HG03558 (cell line): ENCODE data around the gene ATIC.
A peak's percentile ranks its signal among the peaks of the same experiment; 100 is the strongest.
"Not testable (repeated sequence)": the region's sequence is repeated elsewhere in the genome, so short reads cannot be mapped to it uniquely, and the experiment has no call there.

Experiments
- ATAC-seq: cut with Tn5 transposase; IDR thresholded peaks from one replicate; pipeline ENCODE4 v1.9.1; 2021; ENCODE audit warnings: moderate number of reproducible peaks; ENCODE audit not compliant: unreplicated experiment; ENCODE audit errors: extremely low read depth

The ATIC gene

DNA sequence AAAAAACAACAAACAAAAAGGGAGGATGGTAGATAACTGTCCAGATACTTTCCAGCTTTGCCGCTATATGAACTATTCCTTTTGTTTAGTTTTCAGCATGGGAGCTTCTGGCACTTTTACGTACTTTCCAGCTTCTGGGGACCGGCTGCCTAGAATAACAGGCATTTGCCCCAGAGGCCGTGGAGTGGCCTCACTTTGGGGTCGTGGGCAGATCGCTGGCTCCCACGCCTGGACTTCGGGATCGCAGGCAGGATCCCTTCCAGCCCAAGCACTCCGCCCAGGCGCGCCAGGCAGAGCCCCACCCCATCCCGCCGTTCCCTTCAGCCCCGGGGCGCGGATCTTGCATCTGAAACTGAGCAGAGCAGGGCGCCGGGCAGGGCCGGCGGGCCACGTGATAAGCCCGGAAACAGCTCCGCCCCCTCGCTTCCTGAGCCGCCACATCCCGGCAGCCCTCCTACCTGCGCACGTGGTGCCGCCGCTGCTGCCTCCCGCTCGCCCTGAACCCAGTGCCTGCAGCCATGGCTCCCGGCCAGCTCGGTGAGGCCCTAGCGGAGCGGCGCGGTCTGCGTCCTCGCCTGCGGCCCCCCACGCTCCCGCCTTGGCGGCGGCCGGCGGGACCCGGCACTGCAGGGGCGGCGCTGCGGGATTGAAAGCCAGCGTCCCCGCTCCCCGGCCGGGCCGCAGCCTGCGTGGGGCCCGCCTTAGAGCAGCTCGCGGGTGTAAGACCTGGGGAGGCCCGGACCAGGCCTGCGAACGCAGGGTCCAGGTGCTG is at the start of gene ATIC:
TSS of gene ATIC (plus strand) at position 435 of the 772 bp plus-strand sequence. CDS start at position 519, 84 bp downstream.
- ATAC-seq: peak; percentile 97

DNA sequence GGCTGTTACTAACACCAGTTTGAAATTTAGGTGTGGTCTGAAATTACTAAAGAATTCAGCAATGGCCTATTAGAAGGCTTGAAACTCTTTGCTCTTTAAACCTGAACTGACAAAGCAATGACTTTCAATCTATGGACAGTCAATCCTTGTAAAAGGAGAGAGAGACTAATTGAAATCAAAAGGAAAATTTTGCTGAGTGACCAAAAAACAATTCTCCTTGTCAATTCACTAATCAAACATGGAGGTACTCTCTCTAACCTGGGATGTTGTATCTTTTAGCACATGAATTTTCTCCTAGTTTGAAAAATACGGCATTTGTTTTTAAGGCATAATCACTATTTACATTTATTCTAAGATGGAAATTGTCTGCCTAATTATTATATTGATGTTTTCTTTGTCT is 49.6 kb upstream of the ATIC start:
- no peak for ATAC-seq

DNA sequence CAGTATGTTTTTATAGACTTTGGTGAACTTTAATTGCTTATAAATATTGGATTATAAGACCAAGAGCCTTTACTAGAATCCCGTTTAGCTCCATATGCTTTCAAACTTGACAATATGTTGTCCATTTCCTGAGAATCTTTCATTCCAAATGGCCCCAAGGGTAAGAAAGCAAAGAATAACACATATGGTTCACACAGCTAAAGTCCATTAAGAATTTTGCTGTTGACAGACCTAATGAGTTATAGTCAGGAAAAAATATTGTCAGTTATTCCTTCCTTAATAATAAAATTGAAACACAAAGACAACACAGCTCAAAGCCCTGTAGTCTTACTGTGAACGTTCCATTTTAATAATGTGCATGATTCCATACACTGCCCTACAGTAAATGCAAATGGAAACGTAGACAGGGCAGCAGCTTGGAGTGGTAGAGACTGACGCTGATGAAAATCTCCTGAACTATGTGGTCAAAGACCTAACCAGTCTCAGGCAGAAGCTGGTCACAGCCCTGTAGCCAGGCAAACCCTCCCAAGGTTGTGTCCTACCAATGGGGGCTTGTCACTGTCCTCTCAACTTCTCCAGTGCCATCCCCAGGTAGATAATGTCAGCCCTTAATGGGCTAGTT is 49.0 kb upstream of the ATIC start:
- ATAC-seq: no peak

GRCh38 chr2:215264374-215264773 is 47.5 kb upstream of the ATIC start:
- ATAC-seq: no peak

- no peak for ATAC-seq
Observed at GRCh38 chr2:215269397-215270117, 42.3 kb upstream of the ATIC start.

- no peak for ATAC-seq
Observed at GRCh38 chr2:215270118-215270451, 41.8 kb upstream of the ATIC start.

- ATAC-seq: no peak
Observed at GRCh38 chr2:215271446-215271845, 40.4 kb upstream of the ATIC start.

- no peak for ATAC-seq
Observed at GRCh38 chr2:215272918-215273317, 38.9 kb upstream of the ATIC start.

- ATAC-seq: no peak
Observed at GRCh38 chr2:215274829-215275228, 37.0 kb upstream of the ATIC start.

DNA sequence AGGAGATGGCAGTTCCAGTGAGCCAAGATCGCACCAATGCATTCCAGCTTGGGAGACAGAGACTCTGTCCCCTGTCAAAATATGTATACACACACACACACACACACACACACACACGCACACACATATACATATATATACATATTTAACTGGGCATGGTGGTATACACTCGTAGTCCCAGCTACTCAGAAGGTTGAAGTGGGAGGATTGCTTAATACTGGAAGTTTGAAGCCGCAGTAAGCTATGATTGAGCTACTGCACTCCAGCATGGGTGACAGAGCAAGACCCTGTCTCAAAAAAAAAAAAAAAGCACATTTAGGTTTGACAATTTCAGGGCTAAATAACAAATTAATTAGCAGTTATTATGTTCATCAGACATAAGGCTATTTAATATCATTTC is 36.0 kb upstream of the ATIC start:
- no peak for ATAC-seq

DNA sequence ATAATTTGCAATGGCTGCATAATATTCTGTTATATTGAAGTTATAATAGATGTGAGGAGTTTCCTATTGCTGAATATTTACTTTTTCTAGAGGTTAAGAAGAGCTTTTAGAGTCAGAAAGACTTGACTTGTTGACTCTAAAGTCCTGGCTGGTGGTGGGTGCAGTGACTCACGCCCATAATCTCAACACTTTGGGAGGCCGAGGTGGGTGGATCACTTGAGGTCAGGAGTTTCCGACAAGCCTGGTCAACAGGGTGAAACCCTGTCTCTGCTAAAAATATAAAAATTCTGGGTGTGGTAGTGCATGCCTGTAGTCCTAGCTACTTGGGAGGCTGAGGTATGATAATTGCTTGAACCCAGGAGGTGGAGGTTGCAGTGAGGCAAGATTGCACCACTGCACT is 33.9 kb upstream of the ATIC start:
- ATAC-seq: no peak

GRCh38 chr2:215280326-215280725 is 31.5 kb upstream of the ATIC start:
- no peak for ATAC-seq

GRCh38 chr2:215283221-215283620 is 28.6 kb upstream of the ATIC start:
- ATAC-seq: no peak

- no peak for ATAC-seq
Observed at GRCh38 chr2:215286309-215286708, 25.6 kb upstream of the ATIC start.

DNA sequence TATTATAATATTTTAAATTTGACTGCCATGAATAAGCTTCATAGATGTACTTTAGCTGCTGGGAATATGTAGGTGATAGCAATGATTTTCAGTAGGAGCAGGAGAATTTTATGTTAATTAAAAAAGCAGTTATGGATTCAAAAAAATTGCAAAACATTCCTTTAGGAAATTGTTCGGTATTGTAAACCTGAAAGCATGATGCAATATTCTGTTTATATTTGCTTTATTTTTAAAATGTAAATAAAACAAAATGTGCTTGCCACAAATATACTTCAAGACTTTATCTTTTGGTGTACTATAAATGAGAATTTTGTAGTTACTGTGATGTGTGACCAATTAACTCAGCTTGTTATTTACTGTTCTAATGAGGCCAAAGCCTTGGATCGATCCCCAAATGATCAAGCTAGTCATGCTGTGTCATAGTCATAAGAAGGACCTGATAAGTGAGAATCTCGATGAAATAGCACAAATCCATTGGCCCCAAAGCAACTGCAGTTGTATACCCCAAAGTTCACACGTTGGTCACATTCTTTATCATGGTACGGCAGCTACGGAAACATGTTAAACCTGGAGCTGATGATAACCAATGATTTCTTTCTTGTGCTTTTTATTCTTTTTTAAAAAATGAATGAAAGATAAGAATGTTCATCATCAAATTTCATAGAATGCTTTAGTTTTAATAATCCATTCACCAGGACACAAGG is 23.6 kb upstream of the ATIC start:
- no peak for ATAC-seq

- ATAC-seq: no peak
Observed at GRCh38 chr2:215290980-215291599, 20.8 kb upstream of the ATIC start.

- ATAC-seq: no peak
Observed at GRCh38 chr2:215293879-215294278, 18.0 kb upstream of the ATIC start.

- ATAC-seq: no peak
Observed at GRCh38 chr2:215299337-215299859, 12.5 kb upstream of the ATIC start.

DNA sequence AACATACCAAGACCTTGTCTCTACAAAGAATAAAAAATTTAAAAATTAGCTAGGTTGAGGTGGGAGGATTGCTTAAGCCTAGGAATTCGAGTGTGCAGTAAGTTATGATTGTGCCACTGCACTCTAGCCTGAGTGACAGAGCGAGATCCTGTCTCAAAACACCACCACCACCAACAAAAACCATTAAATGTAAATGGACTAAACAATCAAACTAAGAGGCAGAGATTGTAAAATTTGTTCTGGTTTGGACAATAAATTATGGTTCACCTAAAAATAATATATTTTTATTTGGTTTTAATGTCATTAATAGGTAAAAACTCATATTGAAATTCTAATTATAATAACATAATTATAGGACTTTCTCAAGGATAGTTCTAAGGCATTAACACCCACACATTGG is 9.9 kb upstream of the ATIC start:
- no peak for ATAC-seq

- not testable (repeated sequence) for ATAC-seq
Observed at GRCh38 chr2:215311259-215311624, 617 bp upstream of the ATIC start.
